HPDE6-E6E7 (cell line): Measurements from ENCODE around the gene ALLC.

ENCODE experiments used
- DNase-seq: peaks from one replicate; pipeline ENCODE4 v3.0.0; 2011; ENCODE audit warnings: missing footprints; ENCODE audit errors: extremely low spot score

ALLC gene

DNA sequence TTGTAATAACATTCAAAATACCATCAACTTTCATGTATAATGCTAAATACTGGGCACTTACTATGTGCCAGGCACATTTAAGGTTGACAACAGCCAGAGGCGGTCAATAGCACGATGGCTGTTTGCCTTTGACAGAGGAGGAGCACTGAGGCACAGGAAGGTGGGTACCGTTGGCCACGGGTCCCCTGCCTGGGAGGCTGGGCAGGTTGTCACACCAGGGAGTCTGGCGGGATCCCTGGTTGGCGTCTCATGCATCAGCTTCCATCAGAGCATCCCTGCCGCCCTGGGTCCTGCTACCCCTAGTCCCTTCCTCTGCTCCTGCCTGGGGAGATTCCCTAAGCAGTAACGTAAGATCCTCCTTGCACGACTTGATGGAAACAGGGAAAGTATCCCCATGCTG, 19.4 kb downstream of the ALLC start:
- DNase-seq = no peak

DNA sequence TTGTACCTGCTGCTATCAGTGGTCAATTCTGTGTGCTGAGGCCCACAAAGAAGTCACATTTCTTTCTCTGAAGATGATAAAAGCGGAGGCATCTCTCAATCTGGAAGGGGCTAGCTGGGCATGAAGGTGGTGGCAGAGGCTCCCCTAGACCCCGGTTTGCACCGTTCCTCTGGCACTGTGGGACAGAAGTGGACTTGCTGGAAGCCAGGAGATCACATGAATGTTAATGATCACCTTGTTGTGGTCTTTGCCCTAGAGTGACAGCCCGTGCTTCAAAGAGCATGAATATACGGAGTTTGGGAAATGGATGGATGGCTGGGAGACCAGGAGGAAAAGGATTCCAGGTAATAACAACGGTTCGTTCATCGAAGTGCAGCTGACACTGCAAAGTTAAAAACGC, 20.2 kb downstream of the ALLC start:
- no peak for DNase-seq

DNA sequence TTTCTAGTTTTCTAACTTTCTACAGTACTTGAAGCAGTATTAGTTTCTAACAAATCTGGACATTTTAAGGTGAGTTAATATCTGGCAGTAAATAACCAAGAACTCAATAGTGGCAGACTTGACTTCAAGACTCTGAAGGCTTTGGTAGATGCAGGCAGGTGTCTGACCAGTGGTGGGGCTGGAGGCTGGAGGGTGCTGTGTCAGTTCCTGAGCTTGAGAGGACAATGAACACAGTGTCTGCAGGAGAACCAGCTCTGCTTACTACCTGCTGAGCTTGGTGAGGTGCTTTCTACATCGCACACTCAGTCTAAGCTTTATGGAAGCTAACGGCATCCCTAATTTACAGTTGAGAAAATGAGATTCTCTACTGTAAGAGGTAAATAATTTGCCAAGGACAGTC, 21.2 kb downstream of the ALLC start:
- DNase-seq = no peak

DNA sequence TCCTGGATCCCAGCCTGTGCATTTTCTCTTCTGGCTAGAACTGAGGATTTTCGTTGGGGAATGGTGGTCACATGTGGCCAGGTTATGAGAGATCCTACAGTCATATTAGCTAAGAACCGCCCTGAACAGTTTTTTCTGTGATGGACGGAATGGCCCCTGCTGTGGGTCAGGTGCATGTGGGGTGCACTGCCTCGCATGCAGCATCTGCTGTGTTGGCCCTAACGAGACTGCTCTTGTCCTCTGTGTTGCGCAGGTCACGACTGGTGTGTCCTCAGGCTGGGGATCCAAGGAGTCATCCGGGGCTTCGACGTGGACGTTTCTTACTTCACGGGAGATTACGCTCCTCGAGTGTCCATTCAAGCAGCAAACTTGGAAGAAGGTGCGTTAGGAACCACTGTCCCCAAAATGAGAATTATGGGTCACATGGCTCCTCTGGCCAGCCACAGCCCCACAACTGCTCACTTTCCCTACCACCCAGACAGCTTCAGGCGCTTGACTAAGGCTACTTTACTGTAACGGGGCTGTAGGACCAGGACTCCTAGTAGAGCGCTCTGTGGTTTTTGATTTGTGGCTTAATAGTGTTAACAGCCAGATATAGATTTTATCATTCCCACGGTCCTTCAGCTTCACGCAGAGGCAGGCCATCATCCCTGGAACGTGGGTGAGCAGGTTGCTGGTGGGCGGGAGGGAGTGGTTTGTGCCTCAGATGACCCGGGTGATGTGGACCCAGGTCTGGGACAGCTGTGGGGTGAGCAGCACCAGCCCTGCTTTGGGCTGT, 21.8 kb downstream of the ALLC start:
- no peak for DNase-seq

DNA sequence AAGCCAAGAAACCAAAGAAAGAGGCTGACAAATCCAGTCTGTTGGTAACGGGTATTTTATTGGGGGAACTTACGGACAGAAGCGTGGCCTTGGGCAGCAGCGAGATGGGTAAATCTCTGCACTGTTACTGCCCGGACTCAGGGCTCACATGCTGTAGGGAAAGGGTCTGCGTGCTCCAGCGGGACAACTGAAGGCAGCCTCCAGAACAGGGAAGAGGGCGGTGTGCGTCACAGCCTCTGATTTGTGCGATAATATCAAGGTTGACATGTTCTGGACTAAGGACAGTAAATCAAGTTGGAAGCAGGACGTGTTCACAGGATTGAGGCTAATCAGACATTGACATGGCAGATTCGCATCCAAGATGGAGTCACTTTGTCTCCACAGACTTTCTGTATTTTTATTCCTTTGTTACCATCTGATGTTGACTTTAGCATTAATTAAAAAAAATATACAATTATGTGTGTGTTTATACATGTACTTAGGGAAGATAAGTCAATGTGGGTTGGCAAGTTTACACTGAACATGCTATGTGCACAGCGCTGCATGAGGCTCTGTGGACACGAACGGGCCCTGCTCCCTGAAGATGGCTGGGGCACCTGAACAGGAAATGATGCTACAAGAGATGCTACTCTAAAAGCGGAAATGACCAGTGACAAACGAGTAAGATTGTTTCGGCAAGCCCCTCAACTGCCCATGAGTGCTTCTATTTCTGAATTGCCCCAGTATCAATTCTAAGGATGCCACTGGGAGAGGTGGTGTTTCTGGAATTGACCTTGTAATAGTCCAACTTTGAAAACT, 22.7 kb downstream of the ALLC start:
- no peak for DNase-seq

DNA sequence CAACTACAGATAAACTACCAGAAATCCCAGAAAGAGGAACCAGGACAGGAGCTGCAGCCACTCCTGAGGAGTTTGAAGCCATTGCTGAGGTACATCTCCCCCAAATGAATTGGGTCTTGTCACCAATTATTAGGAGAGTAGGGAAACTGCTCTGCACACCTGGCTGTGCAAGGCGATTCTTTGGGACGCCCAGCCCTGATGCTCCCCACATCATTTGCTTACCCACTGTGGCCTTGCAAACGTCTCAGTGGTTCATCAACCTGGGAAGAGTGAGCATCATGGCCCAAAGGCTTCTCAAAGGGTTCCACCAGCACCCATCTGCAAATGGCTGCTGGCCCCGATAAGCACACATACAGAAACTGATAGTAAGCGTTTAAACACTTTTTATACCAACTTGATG, 23.6 kb downstream of the ALLC start:
- no peak for DNase-seq

DNA sequence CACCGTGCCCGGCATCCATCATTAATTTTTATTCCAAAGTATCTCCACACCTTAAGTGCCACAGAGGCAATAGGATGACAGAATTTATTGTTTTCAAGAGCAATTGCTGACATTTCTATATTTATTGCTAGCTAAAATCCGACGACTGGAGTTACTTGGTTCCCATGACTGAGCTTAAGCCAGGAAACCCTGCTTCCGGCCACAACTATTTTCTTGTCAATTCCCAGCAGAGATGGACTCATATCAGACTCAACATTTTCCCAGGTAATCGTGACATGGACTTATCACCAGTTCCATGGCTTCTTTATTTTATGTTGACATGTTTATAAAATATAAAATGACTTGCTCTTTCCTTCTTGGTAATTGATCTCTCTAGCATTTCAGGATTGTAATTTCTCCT, 24.8 kb downstream of the ALLC start:
- DNase-seq = no peak

DNA sequence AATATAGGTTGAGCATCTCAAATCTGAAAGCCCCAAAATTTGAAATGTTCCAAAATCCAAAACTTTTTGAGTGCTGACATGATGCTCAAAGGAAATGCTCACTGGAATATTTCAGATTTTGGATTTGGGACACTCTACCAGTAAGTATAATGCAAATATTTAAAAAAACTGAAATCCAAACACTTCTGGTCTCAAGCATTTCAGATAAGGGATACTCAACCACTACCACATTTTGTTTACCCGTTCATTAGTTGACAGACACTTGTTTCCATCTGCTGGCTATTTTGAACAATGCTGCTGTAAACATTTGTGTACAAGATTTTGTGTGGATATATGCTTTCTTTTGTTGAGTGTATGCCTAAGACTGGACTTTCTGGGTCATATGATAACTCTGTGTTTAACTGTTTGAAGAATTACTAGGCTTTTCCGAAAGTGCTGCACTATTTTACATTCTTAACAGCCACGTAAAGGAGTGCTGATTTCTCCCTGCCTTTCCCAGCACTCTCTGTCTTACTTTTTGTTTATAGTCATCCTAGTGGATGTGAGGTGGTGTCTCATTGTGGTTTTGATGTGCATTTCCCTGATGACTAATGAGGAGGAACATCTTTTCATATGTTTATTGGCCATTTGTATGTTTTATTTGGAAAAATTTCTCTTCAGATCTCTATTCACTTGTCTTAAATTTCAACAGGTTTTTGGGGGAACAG, 25.9 kb downstream of the ALLC start:
- DNase-seq = no peak

DNA sequence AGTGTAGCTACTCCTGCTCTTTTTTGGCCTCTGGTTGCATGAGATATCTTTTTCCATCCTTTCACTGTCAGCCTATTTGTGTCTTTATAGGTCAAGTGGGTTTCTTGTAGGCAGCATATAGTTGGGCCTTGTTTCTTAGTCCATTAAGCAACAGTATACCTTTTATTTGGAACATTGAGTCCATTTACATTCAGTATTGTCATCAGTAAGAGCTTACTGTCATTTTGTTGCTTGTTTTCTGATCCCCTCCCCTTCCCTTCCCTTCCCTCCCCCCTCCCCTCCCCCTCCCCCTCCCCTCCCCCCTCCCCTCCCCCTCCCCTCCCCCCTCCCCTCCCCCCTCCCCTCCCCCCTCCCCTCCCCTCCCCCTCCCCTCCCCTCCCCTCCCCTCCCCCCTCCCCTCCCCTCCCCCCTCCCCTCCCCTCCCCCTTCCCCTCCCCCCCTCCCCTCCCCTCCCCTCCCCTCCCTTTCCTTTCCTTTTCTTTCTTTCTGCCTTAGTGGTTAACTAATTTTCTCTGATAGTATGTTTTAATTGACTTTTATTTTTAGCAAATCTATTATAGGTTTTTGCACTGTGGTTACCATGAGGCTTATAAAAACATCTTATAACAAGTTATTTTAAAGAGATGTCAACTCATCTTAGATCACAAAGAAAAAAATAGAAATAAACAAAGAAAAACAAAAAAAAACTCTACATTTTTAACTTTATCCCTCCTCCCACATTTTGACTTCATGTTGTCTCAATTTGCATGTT, 32.2 kb downstream of the ALLC start:
- no peak for DNase-seq

DNA sequence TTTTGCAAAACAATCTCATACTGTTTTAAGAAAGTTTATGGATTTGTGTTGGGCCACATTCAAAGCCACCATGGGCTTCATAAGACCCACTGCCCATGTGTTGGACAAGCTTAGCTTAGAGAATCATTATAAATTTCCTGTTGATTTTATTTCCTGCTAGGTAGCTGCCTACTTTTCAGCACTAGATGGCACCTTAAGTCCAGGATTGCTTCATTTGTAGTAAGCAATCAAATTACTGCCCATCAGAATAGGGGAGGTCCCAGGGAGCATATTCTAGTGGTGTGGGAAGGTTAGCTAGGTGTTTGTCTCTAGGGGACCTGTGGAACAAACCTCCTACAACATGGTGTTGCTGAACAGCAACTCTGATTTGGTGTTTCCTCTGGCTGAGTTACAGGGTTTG, 34.4 kb downstream of the ALLC start:
- no peak for DNase-seq

DNA sequence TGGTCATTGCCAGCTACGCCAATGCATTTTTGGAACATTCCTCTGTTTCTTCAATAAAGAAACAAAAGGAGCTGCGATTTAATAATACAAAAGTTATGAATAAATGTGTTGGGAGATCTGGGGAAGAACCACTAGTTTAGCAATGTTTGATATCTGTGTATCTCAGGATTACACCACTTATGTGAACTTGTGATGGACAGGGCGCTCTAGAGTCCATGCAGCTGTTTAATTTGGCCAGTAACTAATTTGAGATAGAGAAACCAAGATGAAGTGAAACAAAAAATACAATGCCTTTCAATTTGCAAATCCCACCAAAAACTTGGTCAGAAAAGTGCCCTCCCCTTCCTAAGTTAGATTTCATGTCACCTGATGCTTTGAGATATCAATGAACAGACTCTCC, 38.5 kb downstream of the ALLC start:
- no peak for DNase-seq

DNA sequence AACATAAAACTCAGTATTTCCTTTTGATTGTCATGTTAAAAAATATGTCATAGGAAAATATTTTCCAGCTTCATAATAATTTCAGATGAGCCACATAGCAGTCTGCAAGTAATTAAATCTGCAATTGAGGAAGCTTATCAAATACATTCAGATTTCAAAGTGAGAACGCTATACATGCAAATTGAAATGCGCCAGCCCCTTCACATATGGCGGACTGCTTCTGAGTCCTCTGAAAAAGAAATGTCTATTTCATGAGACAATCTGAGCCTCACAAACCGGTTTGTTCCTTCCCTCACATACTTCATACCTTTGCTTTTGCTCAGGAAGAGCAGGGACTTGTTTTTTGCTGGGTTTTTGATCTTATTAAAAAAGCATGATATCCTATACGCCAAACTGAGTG, 43.1 kb downstream of the ALLC start:
- DNase-seq = no peak

DNA sequence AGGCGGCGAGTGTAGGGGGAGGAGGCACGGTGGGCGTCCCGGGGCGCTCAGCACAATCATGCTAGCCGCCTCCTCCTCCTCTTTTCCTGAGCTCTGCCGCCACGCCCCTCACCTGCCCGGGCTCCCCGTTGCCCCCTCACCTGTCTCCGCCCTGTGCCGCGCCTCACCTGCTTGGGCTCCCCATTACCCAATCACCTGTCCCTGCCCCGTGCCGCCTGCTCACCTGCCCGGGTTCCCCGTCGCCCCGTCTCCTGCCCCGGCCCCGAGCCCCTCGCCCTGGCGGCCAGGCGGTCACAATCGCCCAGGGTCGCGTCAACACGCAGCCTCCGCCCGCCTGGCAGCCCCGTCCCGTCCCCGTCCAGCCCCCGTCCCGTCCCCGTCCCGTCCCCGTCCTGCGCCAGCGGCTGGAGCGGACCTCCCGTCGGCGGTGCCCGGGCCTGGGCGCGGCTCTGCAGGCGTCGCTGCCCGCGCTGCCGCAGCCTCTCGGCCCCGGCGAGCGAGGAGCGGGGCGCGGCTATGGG, 45.3 kb downstream of the ALLC start, which contains the start of gene DCDC2C:
TSS of gene DCDC2C (plus strand) at position 340 of the 521 bp plus-strand sequence. CDS start at position 517, 177 bp downstream.
- DNase-seq = no peak

DNA sequence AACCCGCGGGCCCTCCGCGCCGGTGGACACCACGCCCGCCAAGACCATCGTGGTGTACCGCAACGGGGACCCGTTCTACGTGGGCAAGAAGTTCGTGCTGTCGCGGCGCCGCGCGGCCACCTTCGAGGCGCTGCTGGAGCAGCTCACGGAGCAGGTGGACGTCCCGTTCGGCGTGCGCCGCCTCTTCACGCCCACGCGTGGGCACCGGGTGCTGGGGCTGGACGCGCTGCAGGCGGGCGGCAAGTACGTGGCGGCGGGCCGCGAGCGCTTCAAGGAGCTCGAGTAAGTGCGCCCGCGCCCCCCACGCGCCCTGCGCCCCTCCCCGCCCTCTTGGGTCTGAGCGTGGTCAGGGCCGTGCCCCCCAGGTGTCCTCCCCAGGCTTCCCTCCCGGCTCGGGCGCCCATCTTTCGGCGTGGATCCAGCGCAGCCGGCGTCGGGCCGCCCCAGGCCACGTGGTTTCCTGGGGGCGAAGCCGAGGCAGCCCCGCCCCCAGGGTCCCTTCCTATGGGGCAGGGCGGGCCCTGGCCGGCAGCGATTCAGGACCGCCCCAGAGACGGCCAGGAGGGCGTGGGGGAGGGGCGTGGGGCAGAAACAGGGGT, 45.9 kb downstream of the ALLC start:
- DNase-seq = no peak

DNA sequence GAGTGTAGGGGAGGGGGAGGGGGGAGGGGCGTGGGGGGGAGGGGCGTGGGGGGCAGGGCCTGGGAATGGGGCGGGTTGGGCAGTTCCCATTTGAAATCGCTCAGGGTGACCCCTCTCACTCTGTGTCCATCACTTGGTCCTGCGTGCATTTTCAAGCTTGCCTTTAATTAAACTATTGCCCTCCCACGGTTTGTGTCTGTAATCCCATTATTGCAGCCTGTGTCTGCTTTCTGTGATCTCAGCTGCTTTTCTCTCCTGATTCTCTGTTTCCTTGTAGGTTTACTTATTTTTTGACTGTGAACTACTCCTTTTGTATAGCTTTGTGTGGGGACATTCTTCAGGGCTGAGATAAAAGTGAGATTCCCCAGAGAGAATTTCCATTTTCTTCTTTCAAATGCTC, 46.7 kb downstream of the ALLC start:
- DNase-seq = no peak

DNA sequence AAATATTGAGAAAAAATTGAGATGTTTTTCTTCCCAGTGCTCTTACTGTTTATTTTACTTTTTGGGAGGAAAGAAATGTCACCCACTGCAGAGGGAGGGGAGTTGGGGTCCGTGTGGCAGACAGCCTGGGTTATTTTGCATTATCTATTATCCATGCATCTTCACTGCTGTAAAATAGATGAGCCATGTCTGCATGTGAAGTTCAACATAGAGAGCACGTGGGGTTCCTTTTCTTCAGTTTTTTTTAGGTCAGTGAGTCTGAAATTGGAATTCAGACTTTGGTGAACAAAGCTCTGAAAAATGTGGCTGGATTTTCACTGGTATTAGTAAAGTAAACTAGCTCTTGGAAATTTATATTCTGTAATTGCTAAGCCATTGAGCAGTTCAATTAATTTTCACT, 47.8 kb downstream of the ALLC start:
- DNase-seq = no peak

DNA sequence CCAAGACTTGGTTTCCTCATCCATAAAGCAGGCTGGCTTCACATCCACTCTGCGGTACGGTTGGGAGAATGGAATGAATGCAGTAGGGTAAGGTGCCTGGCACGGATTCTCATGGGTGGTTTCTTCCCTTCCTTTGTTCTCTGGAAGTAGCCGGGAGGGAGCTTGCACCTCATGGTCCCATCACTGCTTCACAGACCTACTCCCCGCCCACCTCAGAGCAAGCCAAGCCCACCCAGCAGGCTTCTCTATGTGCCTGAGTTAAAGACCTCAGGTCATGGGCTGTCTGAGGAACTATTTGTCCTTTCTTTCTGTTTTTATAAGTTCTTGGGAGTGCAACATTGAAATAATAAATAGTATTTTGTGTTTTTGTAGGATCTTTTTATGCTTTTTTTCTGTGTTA, 48.9 kb downstream of the ALLC start:
- no peak for DNase-seq

DNA sequence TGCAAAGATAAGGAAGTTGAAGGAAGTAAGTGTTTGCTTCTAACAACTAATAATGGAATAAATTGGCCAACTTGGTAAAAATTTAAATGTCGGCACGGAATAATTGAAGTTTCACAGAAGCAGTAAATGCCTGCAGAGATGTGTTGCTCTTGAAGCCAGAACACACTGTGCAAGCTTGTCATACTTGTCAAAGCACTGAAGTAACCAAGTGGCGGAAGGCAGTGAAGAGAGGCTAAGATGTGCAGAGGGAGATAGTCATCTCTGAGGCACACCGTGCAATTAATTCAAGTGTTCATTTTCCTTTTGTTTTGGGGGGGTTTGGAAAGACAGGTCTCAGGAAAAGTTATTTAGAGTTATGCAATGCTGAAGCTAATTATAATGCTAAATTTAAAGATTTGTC, 50.6 kb downstream of the ALLC start:
- DNase-seq = no peak

DNA sequence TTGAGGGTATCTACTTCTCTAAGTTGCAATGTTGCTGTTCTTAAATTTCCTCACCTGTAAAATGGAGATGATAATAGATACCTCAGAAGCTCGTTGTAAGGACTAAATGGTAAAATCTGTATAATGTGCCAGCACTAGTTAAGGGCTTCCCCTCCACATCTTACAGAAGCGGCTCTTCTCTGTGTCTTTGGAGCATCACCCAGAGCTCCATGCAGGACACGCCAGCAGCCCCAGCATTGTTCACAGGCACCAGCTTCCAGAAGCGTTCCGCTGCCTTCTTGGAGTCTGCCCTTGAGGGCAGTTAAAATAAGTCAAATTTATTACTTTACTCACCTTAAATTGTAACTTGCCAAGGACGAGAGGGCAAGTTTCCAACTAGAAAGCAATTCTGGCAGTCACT, 51.2 kb downstream of the ALLC start:
- DNase-seq = no peak

DNA sequence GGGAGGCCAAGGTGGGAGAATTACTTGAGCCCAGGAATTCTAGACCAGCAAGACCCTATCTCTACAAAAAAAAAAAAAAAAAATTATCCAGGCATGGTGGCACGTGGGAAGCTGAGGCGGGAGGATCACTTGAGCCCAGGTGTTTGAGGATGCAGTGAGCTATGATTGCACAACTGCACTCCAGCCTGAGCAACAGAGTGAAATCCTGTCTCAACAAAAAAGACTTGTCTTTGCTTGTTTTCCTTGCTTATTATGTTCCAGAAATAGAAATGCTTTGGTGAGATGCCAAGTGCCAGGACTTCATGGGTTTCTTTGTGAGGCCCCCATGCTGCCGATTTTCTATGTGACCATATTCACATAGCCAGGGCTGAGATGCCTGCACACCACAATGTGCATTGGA, 54.4 kb downstream of the ALLC start:
- no peak for DNase-seq

DNA sequence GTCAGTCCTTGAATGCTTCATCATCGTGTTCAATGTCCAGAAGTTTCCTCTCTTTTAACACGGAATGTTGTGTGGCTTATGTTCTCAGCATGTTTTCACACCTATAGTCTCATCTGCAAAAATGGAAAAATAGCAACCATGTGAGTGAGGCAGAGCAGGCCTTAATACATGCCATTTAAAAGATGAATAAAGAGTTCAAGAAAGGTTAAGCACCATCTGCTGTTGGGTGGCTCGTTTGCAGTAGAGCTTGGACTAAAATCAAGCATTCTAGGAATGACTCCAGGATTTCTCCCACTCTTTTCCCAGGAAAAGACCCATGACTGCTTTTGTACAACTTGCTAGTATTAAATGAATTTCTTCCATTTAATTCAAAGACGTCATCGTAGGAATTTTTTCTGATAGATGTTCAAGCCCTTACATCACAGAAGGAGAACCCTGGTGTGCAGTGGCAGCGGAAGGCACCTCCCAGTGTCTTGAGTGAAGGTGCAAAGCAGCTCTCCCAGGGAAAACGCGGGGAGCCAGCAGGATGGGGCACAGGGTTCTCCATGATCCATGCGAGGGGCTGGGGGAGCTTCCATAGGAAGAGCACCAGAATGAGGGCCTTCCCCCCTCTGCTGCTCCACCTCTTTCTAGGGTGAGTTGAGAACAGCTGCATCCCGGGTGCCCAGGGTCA, 55.0 kb downstream of the ALLC start:
- no peak for DNase-seq
